Activated CD8-positive, alpha-beta memory T cell treated with anti-CD3 and anti-CD28 coated beads, Interleukin-2, amount 50 U/mL, for 48 hours (primary cell): Measurements from ENCODE around the gene SEC23IP.
A peak's percentile ranks its signal among the peaks of the same experiment; 100 is the strongest.
"Not testable (repeated sequence)": the region's sequence is repeated elsewhere in the genome, so short reads cannot be mapped to it uniquely, and the experiment has no call there.

Experiments
- DNase-seq: peaks from one replicate; pipeline ENCODE4 v3.0.0-alpha.2; 2020

The SEC23IP gene

DNA sequence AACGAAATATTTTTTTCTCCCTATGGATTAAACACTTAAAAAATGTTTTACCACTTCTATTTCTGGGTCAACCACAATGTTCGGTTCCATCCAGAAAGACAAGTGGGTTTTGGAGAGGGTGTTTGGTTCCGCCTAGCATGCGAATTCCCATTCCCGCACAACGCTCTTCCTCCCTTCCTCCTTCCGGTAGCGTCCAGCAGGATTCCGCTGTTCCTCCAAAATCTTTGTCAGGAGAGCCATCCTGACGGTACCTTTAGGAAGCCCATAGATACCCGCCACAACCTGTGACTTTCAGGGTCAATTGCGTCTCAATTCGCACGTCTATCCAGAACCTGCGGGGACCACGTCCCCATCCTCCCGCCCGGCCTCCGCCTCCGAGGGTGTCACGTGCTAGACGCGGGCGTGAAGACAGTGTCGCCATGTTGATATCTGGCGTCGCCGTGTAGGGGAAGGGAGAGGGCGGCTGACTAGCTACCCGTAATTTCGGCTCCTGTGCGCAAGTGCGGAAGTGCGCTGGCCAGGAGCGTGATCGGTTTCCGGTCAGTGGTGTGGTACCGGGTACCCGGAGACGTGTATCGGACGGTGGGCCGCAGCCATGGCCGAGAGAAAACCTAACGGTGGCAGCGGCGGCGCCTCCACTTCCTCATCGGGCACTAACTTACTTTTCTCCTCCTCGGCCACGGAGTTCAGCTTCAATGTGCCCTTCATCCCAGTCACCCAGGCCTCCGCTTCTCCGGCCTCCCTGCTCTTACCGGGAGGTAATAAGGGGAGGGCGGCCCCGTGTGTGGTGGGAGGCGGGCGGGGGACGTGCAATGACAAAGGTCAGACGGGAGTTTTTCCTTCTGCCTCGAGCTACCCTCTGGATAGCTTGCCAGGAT, at the start of gene SEC23IP:
Gene SEC23IP, plus strand, starts transcription at position 543 of the 878 bp plus-strand sequence. Its CDS starts 53 bp downstream, at position 596.
- peak; percentile 94 for DNase-seq

DNA sequence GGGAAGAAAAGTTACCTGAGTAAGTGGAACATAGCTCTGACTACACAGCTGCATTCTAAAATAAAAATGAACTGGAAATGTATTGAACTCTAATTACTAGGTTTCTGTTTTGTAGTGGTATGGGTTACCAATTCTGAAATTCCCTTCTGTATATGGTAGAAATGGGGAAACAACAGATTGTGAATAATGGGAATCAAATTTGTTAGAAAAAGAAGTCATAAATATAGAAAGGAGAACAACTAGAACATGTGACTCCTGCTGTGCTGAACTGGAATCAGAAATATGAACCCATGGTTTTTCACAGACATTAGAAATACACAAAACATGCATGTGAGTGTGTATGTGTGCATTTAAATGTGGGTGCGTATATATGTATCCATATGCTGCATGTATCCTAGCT, 46.9 kb upstream of the SEC23IP start:
- DNase-seq = no peak

DNA sequence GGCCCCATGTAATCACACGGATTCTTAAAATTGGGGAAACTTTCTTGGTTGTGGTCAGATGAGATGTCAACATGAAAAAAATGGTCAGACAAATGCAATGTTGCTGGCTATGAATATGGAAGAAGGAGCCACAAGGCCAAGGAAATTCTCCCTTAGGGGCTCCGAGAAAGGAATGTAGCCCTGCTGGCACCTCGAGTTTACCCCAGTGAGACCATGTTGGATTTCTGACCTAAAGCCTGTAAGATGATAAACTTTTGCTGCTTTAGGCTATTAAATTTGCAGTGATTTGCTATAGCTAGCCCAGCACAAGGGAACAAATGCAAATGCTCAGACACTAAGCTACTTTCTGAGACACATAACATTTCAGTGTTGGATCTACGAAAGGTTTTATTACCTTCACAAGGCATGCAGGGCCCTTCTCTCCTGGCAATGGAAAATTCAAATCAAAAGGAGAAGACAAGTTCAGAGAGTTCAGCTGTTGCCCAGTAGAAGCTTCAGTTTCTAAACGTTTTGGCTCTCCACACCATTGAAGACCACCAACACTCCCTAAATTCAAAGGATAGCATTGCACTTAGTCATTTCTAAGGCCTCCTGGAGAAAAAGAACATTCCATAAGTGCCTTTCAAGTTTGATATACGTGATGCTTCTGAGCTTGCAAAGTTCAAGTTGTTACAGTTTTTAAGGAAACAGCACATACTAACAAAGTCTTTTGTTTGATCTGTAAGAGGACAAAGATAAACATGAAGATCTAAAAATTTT, 43.3 kb upstream of the SEC23IP start:
- no peak for DNase-seq

- no peak for DNase-seq
Observed at GRCh38 chr10:119849944-119850343, 42.6 kb upstream of the SEC23IP start.

- no peak for DNase-seq
Observed at GRCh38 chr10:119852277-119852676, 40.3 kb upstream of the SEC23IP start.

DNA sequence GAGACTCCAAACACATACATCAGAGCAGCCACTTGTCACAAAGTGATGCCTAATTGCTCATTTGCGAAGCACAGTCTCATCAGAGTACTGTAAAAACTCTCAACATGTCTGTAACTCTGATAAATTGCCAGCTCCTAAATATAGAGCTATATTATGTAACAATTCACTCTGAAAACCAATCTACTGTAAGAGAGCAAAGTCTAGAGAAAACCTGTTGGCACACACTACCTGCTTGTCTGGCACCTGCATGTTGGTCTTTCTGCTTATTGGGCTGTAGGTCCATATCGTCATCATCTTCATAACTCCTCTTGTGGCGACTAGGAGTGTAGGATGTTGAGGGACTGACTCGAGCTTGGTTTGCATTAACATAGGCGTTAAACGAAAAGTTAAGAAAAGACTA, 39.7 kb upstream of the SEC23IP start:
- no peak for DNase-seq

- DNase-seq = no peak
Observed at GRCh38 chr10:119853574-119853973, 39.0 kb upstream of the SEC23IP start.

- no peak for DNase-seq
Observed at GRCh38 chr10:119858063-119858462, 34.5 kb upstream of the SEC23IP start.

DNA sequence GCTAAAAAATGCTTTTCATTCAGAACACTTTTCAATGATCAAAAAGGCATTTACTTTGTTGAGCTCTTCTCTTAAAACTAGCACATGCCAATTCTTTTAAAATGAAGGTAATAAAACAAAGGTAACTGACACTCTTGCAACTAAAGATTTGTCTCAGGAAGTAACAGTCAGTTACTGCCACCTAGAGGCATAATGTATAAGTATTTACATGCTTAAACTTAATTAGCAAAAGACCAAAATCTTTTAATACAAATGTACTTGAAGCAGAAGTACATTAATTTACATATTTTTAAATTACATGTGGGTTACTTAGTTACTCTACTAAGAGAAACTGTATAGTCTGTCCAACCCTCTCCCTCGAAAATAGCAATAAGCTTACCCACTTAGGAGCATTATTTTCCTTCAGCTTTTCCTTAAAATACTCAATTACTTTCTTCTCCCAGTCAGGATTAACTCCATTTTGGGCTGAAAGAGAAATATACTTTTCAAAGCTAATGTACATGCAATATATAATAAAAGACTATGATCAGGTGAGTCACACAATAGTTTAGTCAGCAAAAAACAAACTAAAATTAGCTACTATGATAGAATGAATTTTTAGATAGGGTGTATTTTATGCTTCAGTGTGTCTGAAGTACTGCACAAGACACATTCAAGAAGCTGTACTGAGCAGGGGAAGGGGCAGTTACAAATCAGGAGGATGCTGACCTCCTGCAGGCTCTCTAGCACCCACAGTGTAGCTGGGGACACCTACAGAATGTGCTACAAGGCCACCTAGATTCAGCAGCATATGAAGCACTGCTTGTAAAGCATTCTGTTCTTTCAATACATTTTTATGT, 32.9 kb upstream of the SEC23IP start:
- no peak for DNase-seq

GRCh38 chr10:119860866-119861607, 31.5 kb upstream of the SEC23IP start:
- DNase-seq = no peak

DNA sequence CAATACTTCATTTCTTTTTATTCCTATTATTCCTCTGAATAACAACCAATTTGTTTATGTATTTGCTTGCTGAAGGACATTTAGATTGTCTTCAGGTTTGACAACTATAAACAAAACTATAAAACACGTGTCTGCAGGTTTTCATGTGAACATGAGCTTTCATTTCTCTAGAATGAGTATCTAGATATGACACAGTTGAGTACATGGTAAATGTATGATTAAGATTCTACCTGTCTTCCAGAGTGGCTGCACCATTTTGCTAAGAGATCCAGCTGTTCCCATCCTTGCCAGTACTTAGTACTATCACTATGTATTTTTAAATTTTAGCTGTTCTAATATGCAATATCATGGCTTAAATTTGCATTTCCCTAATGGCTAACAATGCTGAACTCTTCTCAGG, 30.0 kb upstream of the SEC23IP start:
- DNase-seq = no peak

DNA sequence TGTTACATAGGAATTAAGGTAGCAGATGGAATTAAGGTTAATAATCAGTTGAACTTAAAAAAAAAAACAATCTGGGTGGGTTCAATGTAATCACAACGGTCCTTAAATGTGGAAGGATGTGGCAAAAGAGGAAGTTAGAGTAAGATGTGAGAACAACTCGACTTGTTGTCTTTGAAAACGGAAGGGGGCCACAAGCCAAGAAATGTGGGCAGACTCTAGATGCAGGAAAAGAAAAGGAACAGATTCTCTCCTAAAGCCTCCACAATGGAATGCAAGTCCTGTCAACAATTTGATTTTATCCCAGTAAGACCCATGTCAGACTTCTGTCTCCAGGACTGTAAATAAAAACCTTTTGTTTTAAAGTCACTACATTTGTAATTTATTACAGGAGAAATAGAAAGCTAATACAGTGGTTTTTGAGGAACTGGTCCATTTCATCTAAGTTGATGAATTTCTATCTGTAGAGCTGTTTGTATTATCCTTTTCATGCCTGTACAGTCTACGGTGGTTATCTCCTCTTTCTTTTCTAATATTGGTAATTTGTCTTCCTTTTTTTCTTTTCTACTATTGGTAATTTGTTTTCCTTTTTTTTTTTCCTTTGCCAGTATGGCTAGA, 28.5 kb upstream of the SEC23IP start:
- DNase-seq = no peak

DNA sequence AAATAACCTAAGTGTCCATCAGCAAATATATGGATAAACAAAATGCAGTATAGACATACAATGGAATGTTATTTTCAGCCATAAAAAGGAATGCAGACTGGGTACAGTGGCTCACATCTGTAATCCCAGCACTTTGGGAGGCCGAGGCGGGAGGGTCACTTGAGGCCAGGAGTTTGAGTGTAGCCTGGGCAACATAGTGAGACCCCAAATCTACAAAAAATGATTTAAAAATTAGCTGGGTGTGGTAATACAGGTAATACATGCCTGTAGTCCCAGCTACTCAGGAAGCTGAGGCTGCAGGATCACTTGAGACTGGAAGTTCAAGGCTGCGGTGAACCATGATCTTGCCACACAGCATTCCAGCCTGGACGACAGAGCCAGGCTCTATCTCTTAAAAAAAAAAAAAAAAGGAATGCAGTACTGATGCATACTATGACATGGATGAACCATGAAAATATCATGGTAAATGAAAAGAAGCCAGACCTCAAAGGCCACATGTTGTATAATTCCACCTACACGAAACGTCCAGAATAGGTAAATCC, 26.8 kb upstream of the SEC23IP start:
- DNase-seq = no peak

GRCh38 chr10:119867317-119867716, 25.2 kb upstream of the SEC23IP start:
- DNase-seq = no peak

- not testable (repeated sequence) for DNase-seq
Observed at GRCh38 chr10:119869398-119869797, 23.1 kb upstream of the SEC23IP start.

- DNase-seq = peak; percentile 80
Observed at GRCh38 chr10:119871881-119872609, 20.5 kb upstream of the SEC23IP start.

- no peak for DNase-seq
Observed at GRCh38 chr10:119872610-119872859, 20.0 kb upstream of the SEC23IP start, which contains the start of gene MCMBP. Gene MCMBP (minus strand): TSS chr10:119872843. CDS start chr10:119872584, 259 bp downstream.

DNA sequence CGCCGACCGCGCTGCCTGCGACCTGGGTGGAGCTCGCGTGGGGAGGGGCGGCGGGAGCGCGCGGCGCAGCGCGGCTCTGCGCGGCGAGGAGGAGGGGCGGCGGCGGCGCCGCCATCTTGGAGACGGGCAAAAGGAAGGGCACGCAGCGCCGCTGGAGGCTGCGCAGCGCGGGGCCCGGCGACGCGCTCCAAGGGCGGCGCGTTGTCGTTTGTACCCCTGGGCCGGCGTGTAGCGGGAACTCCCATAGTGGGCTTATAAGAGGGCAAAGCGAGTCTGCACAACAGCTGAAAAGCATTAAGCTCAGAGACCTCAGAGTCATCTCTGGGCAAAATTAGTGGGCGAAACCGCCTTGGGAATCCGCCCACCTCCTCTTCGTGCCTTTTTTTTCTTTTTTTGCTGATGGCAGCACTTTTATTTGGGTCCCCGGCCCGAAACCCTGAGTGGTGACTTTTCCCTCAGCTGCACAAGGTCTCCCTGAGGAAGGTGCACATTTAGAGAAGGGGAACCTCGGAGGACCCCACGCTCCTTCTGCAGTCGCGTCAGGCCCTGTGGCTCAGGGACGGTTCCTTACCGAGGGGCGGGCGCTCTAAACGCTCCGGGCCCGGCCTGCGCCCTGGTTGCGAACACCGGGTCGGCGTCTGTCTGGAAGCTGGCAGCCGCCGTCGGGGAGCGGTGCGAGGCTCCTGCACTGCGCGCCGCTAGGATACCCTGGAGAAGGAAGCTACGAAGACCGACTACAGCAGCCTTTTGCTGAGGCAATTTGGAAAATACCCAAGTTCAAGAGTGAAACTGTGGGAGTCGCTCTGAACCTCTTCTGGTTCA, 19.5 kb upstream of the SEC23IP start:
- DNase-seq = peak; percentile 93

DNA sequence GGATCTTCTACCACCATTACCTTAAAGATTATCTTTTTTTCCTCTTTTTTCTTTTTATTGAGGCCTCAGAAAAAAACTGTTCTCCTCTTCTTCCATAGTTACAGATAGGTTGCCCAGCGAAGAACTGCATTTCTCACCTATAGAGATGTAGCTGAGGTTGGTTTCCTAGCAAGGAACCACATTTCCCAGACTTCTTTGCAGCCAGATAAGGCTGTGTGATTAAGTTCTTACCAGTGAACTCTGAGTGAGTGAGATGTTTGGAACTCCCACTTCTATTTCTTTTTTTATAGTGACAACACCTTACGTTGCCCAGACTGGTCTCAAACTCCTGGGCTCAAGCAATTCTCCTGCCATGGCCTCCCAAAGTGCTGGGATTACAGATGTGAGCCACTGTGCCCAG, 14.0 kb upstream of the SEC23IP start:
- DNase-seq = no peak
